ENCODE results near the gene VOPP1.

VOPP1 gene

DNA sequence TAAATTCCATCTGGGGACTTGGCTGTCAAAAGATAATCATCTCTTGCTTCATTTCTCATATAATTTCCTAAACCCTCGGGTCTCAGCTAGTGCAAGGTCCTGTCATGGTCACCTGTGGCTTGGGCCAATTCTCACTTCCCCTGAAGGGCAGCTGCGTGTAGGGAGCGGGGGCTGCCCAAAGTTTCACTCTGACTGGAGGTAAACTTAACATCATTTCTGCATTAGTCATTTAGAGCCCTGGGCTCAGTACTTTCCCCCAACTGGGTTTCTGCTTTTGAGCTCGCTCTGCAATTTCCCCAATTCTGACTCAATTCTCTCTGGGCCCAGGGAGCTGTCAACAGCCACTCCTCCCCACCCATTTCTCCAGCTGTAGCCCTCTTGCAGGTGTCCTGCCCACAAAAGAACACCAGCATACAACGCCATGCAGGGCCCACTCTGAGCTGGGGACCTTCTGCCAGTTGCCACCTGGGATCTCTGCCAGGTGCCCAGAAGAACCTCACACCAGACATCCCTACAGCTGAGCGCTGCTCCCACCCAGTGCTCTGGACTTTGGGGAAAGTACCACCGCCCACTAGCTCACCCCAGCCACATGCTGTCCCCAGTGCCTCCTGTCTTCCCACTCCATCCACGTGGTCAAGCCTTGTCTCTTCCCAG lies 37.9 kb downstream of the VOPP1 start:
- peak; percentile 58 to 78 for DNase-seq (ENCODE audit: extremely low read depth in 1 of 2, low read depth in 1 of 2)

DNA sequence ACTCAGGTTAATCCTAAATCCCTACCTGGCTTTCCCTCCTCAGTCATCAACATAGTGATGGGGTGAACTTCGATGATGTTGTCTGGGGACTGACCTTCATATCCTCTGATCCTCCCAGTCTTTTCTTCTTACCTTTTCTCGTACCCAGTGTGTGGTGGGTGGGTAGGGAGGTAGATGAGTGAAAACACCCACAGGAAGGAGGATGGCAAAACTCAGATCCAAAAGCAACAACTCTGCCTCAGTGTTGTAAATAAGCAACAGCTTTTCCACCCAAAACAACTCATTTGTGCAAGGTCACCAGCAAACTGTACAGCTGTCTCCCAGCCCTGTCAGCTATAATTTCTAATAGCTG lies 38.6 kb downstream of the VOPP1 start:
- no peak for DNase-seq (ENCODE audit: extremely low read depth in 1 of 2, low read depth in 1 of 2)

DNA sequence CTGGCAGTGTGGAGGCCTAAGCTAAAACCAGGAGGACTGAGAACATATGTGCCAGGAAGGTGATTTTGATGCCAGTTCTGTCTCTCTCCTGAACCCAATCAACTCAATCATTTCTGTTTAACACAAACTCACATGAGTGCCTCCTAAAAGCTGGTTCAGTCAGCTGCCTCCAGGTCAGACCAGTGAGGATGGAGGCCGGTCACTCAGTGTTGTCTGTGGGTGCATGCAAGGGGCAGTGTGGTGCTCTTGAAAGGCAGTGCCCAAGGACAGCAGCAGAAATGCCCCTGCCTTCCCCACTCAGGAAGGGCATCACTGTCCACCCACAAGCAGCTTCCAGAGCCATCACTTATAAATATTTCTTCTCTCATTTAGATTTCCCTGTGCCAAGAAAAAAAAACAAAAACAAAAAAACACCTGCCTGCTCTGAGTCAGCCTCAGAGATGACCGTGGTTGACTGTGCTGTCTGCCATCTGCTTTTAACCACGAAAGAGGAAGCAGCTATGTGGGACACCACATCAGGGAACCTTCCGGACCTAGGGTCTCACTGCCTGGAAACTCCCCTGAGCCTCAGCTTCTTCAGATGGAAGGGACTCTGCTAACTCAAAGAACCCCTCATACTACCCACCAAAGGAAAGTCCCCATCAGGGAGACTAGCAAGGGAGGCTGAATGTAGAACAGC lies 39.1 kb downstream of the VOPP1 start:
- DNase-seq (ENCODE audit: extremely low read depth in 1 of 2, low read depth in 1 of 2): peak; percentile 52 to 80

DNA sequence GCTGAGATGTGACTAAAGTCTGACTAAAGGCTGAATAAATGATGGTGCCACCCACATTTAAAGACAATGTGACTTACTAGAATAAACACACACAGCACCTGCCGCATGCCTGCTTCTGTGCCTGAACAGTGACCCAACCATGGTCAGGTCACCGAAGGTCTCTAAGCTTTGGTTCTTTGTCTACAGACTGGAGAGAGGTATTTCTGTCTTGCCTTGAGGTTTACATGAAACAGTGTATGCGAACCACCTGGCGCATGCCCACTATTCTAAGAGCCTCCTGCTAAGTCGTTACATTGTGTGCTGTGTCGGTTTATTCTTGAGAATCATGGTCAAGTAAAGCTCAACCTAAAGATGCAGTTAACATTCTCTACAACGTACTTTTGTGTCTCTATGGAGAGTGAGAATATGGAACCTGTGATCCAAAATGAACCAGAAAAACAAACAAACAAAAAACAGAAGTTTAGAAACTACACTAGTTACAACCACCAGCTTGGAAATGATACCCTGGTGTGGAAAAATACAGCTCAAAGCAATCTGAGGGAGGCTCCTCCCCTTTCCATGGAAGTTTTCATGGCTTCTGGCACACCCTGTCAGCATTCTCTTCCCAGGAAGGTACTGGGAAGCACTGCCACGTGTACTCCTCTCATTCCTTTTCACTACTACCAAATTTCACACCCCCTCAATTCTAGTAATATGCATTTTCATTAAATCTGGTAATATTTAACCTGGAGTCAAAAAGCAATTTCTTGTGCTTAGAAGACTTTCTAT lies 40.0 kb downstream of the VOPP1 start:
- peak in 1 of 2 donors; percentile 40 for DNase-seq (ENCODE audit: extremely low read depth in 1 of 2, low read depth in 1 of 2)

DNA sequence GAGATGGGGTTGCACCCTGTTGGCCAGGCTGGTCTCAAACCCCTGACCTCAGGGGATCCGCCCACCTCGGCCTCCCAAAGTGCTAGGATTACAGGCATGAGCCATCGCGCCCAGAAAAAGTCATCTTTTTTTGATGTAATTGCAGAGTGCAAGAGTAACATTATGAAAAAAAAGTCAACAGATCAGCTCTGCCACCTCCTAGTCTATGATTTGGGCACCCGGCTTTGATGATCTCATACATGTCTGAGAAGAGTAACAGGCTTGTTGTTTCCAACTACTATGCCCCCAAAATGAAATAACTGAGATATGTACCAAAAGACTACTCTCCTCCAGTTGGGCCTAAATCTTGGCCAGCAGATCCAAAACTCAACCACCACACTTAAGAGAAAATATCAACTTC lies 40.8 kb downstream of the VOPP1 start:
- DNase-seq (ENCODE audit: extremely low read depth in 1 of 2, low read depth in 1 of 2): no peak

DNA sequence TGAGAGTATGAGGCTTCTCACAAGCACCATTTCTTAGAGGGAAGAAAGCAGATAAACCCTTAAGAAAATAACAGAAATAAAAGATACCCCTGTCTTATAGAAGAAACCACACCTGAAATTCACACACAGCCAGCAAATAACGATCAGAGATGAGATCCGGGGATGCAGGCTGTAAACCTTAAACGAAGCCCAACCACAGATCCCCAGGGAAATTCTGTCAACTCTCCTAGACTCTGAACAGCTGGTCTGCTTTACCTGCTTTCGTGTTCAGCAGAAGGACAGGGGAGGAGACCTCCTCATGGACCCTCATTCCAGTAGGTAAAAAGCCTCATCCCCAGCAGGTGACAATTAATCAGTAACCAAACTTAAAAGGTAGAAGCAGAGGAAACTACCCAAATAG lies 45.0 kb downstream of the VOPP1 start:
- DNase-seq (ENCODE audit: extremely low read depth in 1 of 2, low read depth in 1 of 2): no peak

DNA sequence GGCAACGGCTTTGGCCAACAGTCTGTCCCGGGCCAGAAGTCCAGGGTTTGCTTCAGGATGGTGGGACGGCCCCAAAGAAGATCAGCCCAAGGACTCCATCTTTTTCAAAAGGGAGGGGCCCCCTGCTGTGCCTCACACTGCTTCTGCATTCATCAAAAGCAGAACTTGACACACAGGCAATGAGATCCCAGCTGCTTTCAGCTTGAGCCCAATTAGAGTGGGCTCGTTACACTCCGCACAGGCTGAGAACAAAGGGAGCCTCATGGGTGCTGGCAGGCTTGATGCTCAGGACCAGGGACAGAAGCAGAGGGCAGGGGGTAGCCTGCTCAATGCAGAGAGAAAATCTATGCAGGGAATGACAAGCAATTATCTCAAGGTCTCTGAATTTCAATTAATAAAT lies 45.5 kb downstream of the VOPP1 start:
- no peak for DNase-seq (ENCODE audit: extremely low read depth in 1 of 2, low read depth in 1 of 2)

DNA sequence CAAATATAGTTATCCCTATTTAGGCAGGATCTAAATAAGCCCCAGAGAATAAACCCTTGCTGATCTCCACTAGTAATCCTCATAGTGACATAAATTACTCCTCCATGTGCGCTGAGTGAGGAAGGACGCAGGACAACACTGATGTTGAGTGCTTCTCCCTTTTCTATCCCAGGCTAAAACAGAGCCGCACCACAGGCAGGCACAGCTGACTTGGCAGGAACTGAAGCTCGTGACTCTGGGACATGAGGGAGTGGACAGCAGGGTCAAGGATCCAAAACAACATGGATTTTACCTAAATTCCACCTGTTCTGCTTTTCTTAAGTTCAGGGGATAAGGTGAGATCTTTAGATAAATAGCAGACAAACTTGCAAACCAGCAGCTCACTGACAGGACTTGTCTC lies 46.0 kb downstream of the VOPP1 start:
- DNase-seq (ENCODE audit: extremely low read depth in 1 of 2, low read depth in 1 of 2): no peak

DNA sequence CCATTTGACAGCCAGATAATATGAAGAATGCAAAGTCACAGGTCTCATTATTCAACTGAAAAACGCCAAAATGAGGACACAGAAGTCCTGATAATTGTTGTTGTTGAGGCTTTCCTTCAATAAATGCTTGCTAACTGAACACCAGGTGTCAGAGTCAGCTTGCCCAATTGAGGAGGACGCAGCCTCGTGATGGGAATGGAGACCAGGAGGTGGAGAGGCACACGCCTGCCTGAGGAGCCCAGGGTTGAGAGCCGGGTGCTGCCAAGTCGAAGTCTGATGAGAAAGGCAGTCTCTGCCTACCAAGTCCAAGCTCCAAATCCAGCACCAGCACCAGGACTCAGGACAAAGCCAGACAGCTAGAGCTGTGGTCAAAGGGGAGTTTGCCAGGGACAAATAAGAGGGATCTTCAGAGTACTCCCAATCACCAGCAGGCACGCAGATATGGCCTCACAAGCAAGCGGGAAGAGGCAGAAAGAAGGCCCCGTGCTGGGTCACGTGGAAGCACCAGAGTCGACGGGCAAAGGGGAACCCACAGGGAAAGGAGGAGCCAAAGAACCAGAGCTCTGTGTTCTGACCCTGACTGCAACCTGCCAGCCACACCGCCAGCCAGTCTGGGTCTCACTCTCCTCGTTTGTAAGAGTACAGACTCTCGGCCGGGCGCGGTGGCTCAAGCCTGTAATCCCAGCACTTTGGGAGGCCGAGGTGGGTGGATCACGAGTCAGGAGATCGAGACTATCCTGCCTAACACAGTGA lies 47.6 kb downstream of the VOPP1 start:
- no peak for DNase-seq (ENCODE audit: extremely low read depth in 1 of 2, low read depth in 1 of 2)

DNA sequence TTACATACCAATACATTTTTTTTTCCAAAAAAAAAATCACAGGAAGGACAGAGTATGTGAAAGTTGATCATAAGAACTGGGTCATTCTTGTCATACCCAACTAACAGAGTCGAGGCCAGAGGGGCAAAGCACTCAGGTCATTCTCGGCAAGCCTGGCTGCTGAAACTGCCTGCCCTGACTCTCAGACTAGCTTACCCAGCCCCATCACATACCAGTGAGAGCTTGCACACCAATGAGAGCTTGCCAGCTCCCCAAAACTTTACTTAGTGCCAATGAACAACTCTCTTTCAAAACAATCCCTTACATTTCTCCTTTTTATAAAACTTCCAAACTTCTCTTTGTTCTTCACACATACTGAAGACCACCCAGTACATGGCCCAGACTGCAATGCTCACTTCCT lies 48.9 kb downstream of the VOPP1 start:
- no peak for DNase-seq (ENCODE audit: extremely low read depth in 1 of 2, low read depth in 1 of 2)

DNA sequence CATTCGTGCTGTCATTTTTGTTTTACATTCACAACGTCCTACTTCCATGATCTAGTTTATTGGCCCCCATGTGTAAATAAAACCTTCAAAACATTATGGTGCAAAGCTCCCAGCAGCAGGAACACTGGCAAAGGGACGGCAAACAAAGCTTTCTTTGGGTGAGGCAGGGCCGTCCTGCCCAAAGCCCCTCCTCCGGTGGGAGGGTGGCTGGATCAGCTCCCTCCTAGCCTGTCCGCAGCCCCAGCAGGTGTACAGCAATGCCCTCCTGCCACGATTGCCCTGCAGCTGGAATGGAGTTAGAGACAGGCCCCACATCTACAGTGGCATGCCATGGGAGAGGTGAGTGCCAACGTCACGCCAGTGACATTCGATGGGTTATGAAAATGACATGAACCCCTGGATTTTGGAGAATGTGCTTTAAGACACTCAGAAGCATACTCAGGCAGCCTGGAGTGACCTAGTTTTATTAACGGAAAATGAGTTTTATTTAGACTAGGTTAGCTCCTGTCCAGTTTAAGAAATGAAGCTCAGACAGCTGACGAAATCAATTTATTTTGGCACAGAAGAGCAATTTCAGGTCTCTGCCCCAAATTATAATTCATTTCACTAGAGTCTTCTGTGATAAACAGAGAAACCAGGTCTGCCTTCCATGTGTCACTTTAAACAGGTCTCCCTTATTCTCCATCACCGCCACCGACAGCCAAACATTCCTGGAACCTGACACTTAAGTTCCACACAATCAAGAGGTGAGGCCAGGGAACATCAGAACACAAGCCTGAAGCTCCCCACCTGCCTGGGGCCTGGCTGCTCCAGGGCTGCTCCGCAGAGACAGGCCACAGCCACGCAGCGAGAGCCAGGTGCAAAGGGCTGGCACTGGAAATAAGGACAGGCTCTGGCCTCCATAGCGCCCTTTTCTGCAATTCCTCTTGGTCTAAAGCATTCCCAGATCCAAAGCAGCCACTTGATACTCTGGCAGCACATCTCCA lies 50.1 kb downstream of the VOPP1 start:
- DNase-seq (ENCODE audit: extremely low read depth in 1 of 2, low read depth in 1 of 2): no peak

DNA sequence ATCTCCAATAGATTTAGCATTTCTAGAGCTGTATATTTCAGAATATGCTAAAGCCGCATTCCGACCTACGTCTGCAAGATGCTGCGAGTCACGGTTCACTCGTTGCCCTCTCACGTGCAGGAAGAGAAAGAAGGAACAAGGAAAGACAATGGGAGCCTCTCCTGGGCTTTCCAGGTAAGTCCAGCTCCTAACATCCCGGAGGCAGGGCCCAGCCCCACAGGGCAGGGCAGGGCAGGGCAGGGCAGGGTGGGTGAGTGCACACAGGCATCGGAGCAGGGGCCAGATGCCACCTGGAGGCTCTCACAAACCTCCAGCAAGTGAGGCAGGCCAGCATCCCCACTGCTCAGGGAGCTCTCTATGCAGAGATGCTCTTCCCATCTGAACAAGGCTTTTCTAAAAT lies 50.8 kb downstream of the VOPP1 start:
- no peak for DNase-seq (ENCODE audit: extremely low read depth in 1 of 2, low read depth in 1 of 2)

DNA sequence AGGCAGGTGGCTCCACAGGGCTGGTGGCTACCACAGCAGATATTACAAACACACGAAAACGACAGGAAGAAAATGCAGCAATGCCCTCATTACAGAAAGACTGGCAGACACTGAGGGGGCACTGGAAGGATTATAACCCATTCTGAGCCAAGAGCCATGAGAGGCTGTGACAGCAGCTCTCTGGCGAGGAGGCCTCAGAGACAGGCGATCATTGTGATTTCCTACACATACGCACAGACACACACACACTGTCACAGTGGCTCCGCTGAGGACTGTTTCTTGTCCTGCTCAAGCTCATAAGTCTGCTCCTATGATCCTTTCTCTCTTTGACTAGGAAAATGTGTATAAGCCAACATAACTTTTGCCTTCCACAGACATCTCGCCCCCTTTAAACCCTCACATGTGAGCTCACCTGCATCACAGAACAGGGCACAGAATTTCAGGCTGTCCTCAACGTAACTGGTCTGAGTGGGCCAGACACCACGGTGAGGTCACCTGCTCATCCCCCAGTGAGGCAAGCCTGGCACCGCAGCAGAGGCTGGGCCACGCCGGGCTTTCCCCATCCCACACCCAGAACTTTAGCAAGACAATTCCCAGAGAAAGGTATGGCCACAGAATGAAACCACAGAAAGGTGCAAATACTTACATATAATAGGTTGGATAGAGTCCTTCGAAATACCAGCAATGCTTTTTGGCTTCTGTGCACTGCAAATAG lies 51.7 kb downstream of the VOPP1 start:
- DNase-seq (ENCODE audit: extremely low read depth in 1 of 2, low read depth in 1 of 2): no peak

DNA sequence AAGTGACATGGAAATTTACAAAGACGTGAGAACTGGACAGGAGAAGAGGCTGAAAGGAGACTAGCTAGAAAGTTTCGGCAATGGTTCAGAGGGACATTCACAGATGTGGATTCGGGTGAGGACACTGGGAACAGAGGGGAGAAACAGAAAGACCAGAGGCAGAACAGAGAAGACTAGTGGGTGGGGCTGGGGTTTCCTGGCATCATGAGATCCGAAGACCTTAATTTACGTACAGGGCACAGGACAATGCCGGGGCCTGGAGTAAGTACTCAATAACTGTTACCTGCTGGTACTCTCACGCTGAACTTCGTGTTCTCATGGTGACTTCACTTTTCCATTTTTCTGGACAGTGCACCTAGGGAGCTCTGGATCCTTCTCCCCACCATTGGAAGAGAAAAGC lies 53.5 kb downstream of the VOPP1 start:
- DNase-seq (ENCODE audit: extremely low read depth in 1 of 2, low read depth in 1 of 2): no peak

DNA sequence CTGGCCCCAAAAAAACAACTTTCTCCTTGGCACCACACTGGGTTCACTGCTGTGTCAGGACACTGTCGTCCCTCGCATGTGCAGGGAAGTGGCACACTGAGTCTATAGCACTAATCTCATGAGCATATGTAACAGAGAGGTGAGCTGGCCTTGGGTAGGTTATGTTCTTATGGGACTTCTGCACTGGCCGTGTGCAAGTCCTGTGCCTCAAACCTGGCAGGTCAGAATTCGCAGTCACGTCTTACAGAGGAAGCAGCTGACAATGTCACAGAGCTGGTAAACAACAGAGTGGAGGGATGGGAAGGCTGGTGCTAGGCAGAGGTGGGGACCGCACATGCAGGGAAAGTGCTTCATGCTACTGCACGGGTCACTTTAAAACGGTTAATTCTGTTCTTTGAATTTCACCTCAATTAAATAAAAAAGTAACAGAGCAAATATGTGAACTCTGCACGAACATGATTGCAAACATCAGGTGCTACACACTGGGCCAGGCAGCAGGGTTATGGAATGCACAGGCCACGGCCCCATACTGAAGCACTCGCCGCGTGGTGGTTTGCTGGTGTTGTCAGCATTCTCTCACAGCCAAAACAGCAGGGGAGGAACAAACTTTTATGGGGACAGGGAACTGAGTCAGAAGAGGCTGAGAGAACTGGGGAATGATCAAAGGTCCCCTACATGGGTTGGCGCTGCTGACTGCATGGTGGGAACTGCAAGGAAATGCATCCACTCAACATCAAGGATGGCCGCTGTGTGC lies 54.2 kb downstream of the VOPP1 start:
- no peak for DNase-seq (ENCODE audit: extremely low read depth in 1 of 2, low read depth in 1 of 2)

DNA sequence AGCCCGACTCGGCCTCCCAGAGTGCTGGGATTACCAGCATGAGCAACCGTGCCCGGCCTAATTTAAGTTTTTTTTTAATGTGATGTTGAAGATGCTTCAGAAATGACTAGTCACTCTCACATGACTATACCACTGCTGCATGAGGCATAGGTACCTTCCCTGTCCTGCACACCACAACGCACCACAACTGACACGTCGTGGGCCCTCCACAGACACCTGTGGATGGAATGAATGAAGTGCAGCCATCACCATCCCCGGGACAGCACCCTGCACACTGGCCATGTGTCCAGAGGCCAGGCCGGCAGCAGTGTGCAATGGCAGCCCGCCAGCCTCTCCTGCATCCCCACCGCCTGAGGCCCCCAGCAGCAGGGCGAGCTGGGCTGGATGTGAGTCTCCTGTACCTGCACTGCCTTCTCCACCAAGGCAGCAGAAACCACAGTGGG lies 55.1 kb downstream of the VOPP1 start:
- DNase-seq (ENCODE audit: extremely low read depth in 1 of 2, low read depth in 1 of 2): peak in 1 of 2 donors; percentile 68

DNA sequence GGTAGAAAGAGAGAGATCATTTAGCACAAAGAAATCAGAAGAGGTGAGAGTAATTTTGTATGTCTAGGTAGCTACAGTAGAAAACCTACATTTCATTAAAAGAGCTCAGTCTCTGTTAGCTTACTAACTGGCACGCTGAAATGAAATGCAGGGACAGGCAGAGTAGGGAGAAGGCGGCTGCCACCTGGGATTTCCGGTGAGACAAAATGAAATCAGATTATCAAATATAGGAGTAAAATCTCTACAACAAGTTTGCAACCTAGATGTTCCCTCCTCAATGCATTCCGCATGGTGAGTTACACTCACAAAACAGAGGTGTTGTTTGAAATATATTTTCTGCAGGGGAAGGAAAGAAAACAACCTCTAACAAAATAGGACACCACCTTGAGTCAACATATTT lies 55.9 kb downstream of the VOPP1 start:
- no peak for DNase-seq (ENCODE audit: extremely low read depth in 1 of 2, low read depth in 1 of 2)

DNA sequence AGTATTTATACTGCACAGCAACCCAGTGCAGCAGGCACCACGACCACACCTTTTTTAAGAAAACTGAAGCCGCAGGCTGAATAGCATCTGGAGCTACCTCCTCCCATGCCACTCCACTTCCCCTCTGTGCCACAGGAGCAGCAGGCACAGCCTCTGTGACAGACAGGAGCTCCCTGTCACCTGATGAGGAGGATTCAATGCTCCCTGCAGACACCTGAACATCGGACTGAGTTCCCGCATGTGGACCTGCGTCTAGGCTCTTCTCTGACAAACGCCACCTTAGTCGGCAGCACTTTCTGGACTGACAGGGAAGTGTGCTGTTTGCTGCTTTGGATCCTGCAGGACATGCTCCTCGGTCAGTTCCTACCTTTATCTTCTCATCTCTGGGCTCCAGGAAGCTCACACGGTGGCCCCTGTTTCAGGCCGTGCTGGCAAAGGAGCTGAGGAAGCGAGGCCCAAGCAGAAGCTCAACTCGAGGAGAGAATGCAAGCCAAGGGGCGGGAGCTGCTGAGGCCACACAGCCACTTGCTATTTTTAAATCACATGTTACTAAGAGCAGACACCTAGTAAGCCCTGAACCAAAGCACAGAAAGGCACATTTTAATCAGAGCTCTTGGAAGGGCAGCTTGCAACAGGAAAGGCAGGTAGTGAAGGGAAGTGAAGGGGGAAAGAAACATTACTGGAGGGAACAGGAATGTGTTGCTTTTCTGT lies 56.6 kb downstream of the VOPP1 start:
- no peak for DNase-seq (ENCODE audit: extremely low read depth in 1 of 2, low read depth in 1 of 2)
